ENCODE results near the gene KDM7A. TPM values are rescaled to one million over a fixed set of nuclear protein-coding genes. Genes with fewer than 3 reads are reported as not detected.

The KDM7A gene
- polyA plus RNA-seq, 1 donor from 2014 or later = 8.2 TPM

DNA sequence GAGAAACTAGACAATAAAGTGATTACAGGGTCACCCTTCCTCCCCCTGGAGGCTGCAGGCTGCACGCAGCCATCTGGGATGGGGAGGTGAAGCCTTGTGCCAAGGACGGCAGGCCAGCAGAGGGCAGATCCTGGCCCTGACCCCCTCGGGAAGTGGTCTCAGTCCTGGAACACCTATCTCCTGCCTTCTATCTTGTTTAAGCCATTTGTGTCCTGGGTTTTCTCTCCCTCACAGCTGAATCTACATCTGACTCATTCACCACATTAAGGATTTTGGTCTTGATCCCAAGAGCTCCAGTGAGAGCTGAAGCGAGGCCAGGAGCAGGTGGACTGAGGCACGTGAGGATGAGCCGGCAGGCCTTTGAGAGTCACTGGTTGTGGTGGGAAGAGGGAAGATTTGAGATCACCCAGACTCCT lies 97.7 kb downstream of the KDM7A start:
- Histone ChIP-seq H3K79me2 (replicated peaks; ENCODE audit: insufficient read depth, low read length) (no peaks in the 10 kb centered on the region), H3K9me3 (ENCODE audit: low read length) (no peaks in the 10 kb centered on the region), H3K27me3 (ENCODE audit: insufficient read depth, low read depth, low read length) (no peaks in the 10 kb centered on the region), H3K4me2 (ENCODE audit: low read length) (no peak overlapping the region), H2AFZ (ENCODE audit: low read depth, low read length) (no peak overlapping the region), H3K9ac (ENCODE audit: low read length) (no peak overlapping the region), H3K9me2 (ENCODE audit: insufficient read depth, low read length) (no peaks in the 10 kb centered on the region), H4K20me1 (ENCODE audit: insufficient read depth) (no peaks in the 10 kb centered on the region), H3F3A (ENCODE audit: insufficient read depth, low read length, poor library complexity, severe bottlenecking) (no peaks in the 10 kb centered on the region), H3K27ac (ENCODE audit: low read length) (no peak overlapping the region), H3K4me3 (ENCODE audit: low read length) (no peak overlapping the region), H3K36me3 (ENCODE audit: insufficient read depth, low read length) (no peaks in the 10 kb centered on the region)
- no peak for TF ChIP-seq RAD21 (conservative IDR thresholded peaks at IDR 0.05)
- no peak for TF ChIP-seq TAF1 (IDR thresholded peaks at IDR 0.05; ENCODE audit: low read depth)
- no peak for TF ChIP-seq SMC3 (conservative IDR thresholded peaks at IDR 0.05; ENCODE audit: poor library complexity)
- TF ChIP-seq, protein P1, sequence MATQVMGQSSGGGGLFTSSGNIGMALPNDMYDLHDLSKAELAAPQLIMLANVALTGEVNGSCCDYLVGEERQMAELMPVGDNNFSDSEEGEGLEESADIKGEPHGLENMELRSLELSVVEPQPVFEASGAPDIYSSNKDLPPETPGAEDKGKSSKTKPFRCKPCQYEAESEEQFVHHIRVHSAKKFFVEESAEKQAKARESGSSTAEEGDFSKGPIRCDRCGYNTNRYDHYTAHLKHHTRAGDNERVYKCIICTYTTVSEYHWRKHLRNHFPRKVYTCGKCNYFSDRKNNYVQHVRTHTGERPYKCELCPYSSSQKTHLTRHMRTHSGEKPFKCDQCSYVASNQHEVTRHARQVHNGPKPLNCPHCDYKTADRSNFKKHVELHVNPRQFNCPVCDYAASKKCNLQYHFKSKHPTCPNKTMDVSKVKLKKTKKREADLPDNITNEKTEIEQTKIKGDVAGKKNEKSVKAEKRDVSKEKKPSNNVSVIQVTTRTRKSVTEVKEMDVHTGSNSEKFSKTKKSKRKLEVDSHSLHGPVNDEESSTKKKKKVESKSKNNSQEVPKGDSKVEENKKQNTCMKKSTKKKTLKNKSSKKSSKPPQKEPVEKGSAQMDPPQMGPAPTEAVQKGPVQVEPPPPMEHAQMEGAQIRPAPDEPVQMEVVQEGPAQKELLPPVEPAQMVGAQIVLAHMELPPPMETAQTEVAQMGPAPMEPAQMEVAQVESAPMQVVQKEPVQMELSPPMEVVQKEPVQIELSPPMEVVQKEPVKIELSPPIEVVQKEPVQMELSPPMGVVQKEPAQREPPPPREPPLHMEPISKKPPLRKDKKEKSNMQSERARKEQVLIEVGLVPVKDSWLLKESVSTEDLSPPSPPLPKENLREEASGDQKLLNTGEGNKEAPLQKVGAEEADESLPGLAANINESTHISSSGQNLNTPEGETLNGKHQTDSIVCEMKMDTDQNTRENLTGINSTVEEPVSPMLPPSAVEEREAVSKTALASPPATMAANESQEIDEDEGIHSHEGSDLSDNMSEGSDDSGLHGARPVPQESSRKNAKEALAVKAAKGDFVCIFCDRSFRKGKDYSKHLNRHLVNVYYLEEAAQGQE (IDR thresholded peaks at IDR 0.05; ENCODE audit: borderline replicate concordance) = no peak

DNA sequence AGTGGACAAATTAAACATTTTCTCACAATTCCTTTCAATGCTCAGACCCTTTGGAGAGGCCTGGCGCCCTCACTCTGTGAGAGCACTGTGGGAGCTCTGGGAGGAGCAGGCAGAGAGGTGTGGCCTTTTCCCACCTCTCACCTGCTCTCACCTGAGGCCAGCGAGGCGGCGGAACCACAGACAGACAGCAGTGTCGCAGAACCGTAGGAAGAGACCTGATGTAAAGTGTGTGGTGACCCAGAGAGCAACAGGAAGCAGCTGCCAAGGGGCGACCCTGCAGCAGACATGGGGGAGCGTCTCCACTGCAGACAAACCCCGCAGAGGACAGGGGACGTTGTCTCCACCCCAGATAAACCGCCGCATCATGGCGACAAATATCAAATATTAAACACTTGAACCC lies 98.4 kb downstream of the KDM7A start:
- H3K9me3 ChIP-seq (ENCODE audit: low read length) = no peaks in the 10 kb centered on the region
- H3K79me2 ChIP-seq (replicated peaks; ENCODE audit: insufficient read depth, low read length) = no peaks in the 10 kb centered on the region
- no peaks in the 10 kb centered on the region for H4K20me1 ChIP-seq (ENCODE audit: insufficient read depth)
- H3K9me2 ChIP-seq (ENCODE audit: insufficient read depth, low read length) = no peaks in the 10 kb centered on the region
- no peaks in the 10 kb centered on the region for H3K36me3 ChIP-seq (ENCODE audit: insufficient read depth, low read length)
- no peaks in the 10 kb centered on the region for H3F3A ChIP-seq (ENCODE audit: insufficient read depth, low read length, poor library complexity, severe bottlenecking)
- H3K4me2 ChIP-seq (ENCODE audit: low read length) = no peak overlapping the region
- H3K27me3 ChIP-seq (ENCODE audit: insufficient read depth, low read depth, low read length) = no peaks in the 10 kb centered on the region
- no peak overlapping the region for H3K27ac ChIP-seq (ENCODE audit: low read length)
- no peak for TF ChIP-seq MXI1 (conservative IDR thresholded peaks at IDR 0.05; ENCODE audit: poor library complexity, severe bottlenecking)
- TF ChIP-seq, protein P2, sequence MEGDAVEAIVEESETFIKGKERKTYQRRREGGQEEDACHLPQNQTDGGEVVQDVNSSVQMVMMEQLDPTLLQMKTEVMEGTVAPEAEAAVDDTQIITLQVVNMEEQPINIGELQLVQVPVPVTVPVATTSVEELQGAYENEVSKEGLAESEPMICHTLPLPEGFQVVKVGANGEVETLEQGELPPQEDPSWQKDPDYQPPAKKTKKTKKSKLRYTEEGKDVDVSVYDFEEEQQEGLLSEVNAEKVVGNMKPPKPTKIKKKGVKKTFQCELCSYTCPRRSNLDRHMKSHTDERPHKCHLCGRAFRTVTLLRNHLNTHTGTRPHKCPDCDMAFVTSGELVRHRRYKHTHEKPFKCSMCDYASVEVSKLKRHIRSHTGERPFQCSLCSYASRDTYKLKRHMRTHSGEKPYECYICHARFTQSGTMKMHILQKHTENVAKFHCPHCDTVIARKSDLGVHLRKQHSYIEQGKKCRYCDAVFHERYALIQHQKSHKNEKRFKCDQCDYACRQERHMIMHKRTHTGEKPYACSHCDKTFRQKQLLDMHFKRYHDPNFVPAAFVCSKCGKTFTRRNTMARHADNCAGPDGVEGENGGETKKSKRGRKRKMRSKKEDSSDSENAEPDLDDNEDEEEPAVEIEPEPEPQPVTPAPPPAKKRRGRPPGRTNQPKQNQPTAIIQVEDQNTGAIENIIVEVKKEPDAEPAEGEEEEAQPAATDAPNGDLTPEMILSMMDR (IDR thresholded peaks at IDR 0.05; ENCODE audit: poor library complexity, severe bottlenecking) = no peak
- TF ChIP-seq, protein P1 (IDR thresholded peaks at IDR 0.05; ENCODE audit: borderline replicate concordance) = no peak
- no peak for TF ChIP-seq EP300 (conservative IDR thresholded peaks at IDR 0.05; ENCODE audit: poor library complexity, severe bottlenecking)
- no peak for TF ChIP-seq TAF1 (IDR thresholded peaks at IDR 0.05; ENCODE audit: low read depth)
- no peak for TF ChIP-seq EZH2 (IDR thresholded peaks at IDR 0.05; ENCODE audit: borderline replicate concordance, insufficient read depth, low read length, poor library complexity, severe bottlenecking)
- H2AFZ ChIP-seq (ENCODE audit: low read depth, low read length) = no peak overlapping the region
- no peak overlapping the region for H3K4me3 ChIP-seq (ENCODE audit: low read length)
- no peak overlapping the region for H3K9ac ChIP-seq (ENCODE audit: low read length)

Data from neural cell (in vitro differentiated cells).